Loucy (cell line): ENCODE results near the gene APOM.

Source experiments
- EZH2phosphoT487 ChIP-seq: fragments of 200-600 bp; IDR thresholded peaks from 2 replicates; pipeline ENCODE4 v1.6.1; 2018; ENCODE audit warnings: antibody characterized with exemption, mild to moderate bottlenecking, moderate library complexity, borderline replicate concordance
- TF ChIP-seq, protein P1 (sequence below): fragments of 200-600 bp; sonication (generic); conservative IDR thresholded peaks from 2 replicates; pipeline ENCODE4 v1.5.1; 2014; ENCODE audit warnings: mild to moderate bottlenecking, antibody characterized with exemption, low read length

- TF ChIP-seq, protein P1, sequence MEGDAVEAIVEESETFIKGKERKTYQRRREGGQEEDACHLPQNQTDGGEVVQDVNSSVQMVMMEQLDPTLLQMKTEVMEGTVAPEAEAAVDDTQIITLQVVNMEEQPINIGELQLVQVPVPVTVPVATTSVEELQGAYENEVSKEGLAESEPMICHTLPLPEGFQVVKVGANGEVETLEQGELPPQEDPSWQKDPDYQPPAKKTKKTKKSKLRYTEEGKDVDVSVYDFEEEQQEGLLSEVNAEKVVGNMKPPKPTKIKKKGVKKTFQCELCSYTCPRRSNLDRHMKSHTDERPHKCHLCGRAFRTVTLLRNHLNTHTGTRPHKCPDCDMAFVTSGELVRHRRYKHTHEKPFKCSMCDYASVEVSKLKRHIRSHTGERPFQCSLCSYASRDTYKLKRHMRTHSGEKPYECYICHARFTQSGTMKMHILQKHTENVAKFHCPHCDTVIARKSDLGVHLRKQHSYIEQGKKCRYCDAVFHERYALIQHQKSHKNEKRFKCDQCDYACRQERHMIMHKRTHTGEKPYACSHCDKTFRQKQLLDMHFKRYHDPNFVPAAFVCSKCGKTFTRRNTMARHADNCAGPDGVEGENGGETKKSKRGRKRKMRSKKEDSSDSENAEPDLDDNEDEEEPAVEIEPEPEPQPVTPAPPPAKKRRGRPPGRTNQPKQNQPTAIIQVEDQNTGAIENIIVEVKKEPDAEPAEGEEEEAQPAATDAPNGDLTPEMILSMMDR = no peak
- no peak for TF ChIP-seq EZH2phosphoT487
Observed at GRCh38 chr6:31658158-31658688, 2.5 kb downstream of the APOM start.
